Suppressor macrophage (primary cell): ENCODE results near the gene CLDN6.
A peak's percentile ranks its signal among the peaks of the same experiment; 100 is the strongest.

ENCODE experiments used
- DNase-seq, 4 experiments: peaks; one replicate each; pipeline ENCODE4 v3.0.0-alpha.2; 2020 to 2022

Gene CLDN6

GRCh38 chr16:3013491-3013951 lies 4.5 kb downstream of the CLDN6 start:
- no peak for DNase-seq

GRCh38 chr16:3012828-3013420 lies 5.1 kb downstream of the CLDN6 start, which contains the start of gene CLDN9:
Gene CLDN9 (plus strand): TSS chr16:3012923. CDS start chr16:3013363, 440 bp downstream.
- DNase-seq, result no peak

GRCh38 chr16:3012246-3012645 lies 5.7 kb downstream of the CLDN6 start:
- DNase-seq, result no peak

GRCh38 chr16:3010510-3010909 lies 7.5 kb downstream of the CLDN6 start:
- DNase-seq, result no peak

- DNase-seq, result no peak
These were observed 8.2 kb downstream of the CLDN6 start for GRCh38 chr16:3009568-3010390.

- DNase-seq, result peak in 2 of 4 experiments; percentile 19 to 22
These were observed 9.3 kb downstream of the CLDN6 start for GRCh38 chr16:3008690-3009037.

GRCh38 chr16:3007957-3008689 lies 9.9 kb downstream of the CLDN6 start:
- peak; percentile 48 to 84 (median 70) for DNase-seq

- DNase-seq, result peak; percentile 35 to 55 (median 50)
These were observed 10.7 kb downstream of the CLDN6 start for GRCh38 chr16:3007059-3007956.

GRCh38 chr16:3004781-3005284 lies 13.2 kb downstream of the CLDN6 start:
- DNase-seq, result peak in 3 of 4 experiments; percentile 13 to 61 (median 59)

GRCh38 chr16:3004319-3004718 lies 13.7 kb downstream of the CLDN6 start:
- DNase-seq, result peak; percentile 38 to 77 (median 54)

- peak; percentile 97 to 99 (median 99) for DNase-seq
These were observed 14.3 kb downstream of the CLDN6 start for GRCh38 chr16:3003582-3004270.

- no peak for DNase-seq
These were observed 16.7 kb downstream of the CLDN6 start for GRCh38 chr16:3001316-3001715.

- DNase-seq, result no peak
These were observed 17.4 kb downstream of the CLDN6 start for GRCh38 chr16:3000540-3000939.

- no peak for DNase-seq
These were observed 18.1 kb downstream of the CLDN6 start for GRCh38 chr16:2999929-3000328.

- DNase-seq, result no peak
These were observed 21.7 kb downstream of the CLDN6 start for GRCh38 chr16:2996298-2996697.

- DNase-seq, result no peak
These were observed 25.5 kb downstream of the CLDN6 start for GRCh38 chr16:2992383-2993081.

- no peak for DNase-seq
These were observed 26.3 kb downstream of the CLDN6 start for GRCh38 chr16:2991566-2992261.

- DNase-seq, result no peak
These were observed 27.1 kb downstream of the CLDN6 start for GRCh38 chr16:2990891-2991290.

- DNase-seq, result no peak
These were observed 29.3 kb downstream of the CLDN6 start for GRCh38 chr16:2988590-2989099.

- DNase-seq, result no peak
These were observed 30.1 kb downstream of the CLDN6 start for GRCh38 chr16:2987833-2988232.
